Measurements from ENCODE around the gene ZNF616.

The ZNF616 gene

GRCh38 chr19:52120286-52120685, 19.5 kb downstream of the ZNF616 start:
- Histone ChIP-seq H3K4me3 (ENCODE audit: low read depth in 1 of 2, low read length in 1 of 2) (no peak overlapping the region), H3K4me1 (ENCODE audit: control insufficient read depth in 1 of 2, insufficient read depth in 1 of 2, low read depth in 1 of 2, low read length in 1 of 2) (no peaks in the 10 kb centered on the region), H3K27ac (no peak overlapping the region), H3K36me3 (peaks cover 47% of the 10 kb centered on the region), H3K27me3 (no peaks in the 10 kb centered on the region), H3K9me3 (peaks cover 69% of the 10 kb centered on the region)
- TF ChIP-seq CTCF (IDR thresholded peaks at IDR 0.05), result no peak

DNA sequence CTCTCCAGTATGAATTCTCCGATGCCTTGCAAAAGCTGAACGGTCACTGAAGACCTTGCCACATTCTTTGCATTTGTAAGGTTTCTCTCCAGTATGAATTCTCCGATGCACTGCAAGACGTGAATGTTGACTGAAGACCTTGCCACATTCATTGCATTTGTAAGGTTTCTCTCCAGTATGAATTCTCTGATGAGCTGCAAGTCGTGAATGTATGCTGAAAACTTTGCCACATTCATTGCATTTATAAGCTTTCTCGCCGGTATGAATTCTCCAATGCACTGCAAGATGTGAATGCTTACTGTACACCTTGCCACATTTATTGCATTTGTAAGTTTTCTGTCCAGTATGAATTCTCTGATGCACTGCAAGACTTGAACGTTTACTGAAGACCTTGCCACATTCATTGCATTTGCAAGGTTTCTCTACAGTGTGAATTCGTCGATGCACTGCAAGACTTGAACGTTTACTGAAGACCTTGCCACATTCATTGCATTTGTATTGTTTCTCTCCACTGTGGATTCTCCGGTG, 24.1 kb downstream of the ZNF616 start:
- Histone ChIP-seq H3K9me3 (peaks cover 84% of the 10 kb centered on the region), H3K36me3 (peaks cover 13% of the 10 kb centered on the region), H3K27ac (no peak overlapping the region), H3K4me1 (ENCODE audit: control insufficient read depth in 1 of 2, insufficient read depth in 1 of 2, low read depth in 1 of 2, low read length in 1 of 2) (no peaks in the 10 kb centered on the region), H3K27me3 (no peaks in the 10 kb centered on the region), H3K4me3 (ENCODE audit: low read depth in 1 of 2, low read length in 1 of 2) (no peak overlapping the region)
- no peak for TF ChIP-seq CTCF (IDR thresholded peaks at IDR 0.05)

- Histone ChIP-seq H3K27me3 (no peaks in the 10 kb centered on the region), H3K36me3 (peaks cover 13% of the 10 kb centered on the region), H3K9me3 (peaks cover 81% of the 10 kb centered on the region), H3K27ac (no peak overlapping the region), H3K4me3 (ENCODE audit: low read depth in 1 of 2, low read length in 1 of 2) (no peak overlapping the region), H3K4me1 (ENCODE audit: control insufficient read depth in 1 of 2, insufficient read depth in 1 of 2, low read depth in 1 of 2, low read length in 1 of 2) (no peaks in the 10 kb centered on the region)
- TF ChIP-seq CTCF (IDR thresholded peaks at IDR 0.05), result no peak
Observed at GRCh38 chr19:52114691-52115090, 25.0 kb downstream of the ZNF616 start.

GRCh38 chr19:52112624-52113023, 27.1 kb downstream of the ZNF616 start:
- no peak for TF ChIP-seq CTCF (IDR thresholded peaks at IDR 0.05)
- Histone ChIP-seq H3K27ac (no peak overlapping the region), H3K4me1 (ENCODE audit: control insufficient read depth in 1 of 2, insufficient read depth in 1 of 2, low read depth in 1 of 2, low read length in 1 of 2) (no peaks in the 10 kb centered on the region), H3K4me3 (ENCODE audit: low read depth in 1 of 2, low read length in 1 of 2) (no peak overlapping the region), H3K27me3 (no peaks in the 10 kb centered on the region), H3K36me3 (peaks cover 13% of the 10 kb centered on the region), H3K9me3 (peaks cover 61% of the 10 kb centered on the region)

GRCh38 chr19:52110780-52111179, 29.0 kb downstream of the ZNF616 start:
- Histone ChIP-seq H3K9me3 (peaks cover 54% of the 10 kb centered on the region), H3K27ac (no peak overlapping the region), H3K27me3 (no peaks in the 10 kb centered on the region), H3K4me3 (ENCODE audit: low read depth in 1 of 2, low read length in 1 of 2) (no peak overlapping the region), H3K4me1 (ENCODE audit: control insufficient read depth in 1 of 2, insufficient read depth in 1 of 2, low read depth in 1 of 2, low read length in 1 of 2) (no peaks in the 10 kb centered on the region), H3K36me3 (peaks cover 2% of the 10 kb centered on the region)
- TF ChIP-seq CTCF (IDR thresholded peaks at IDR 0.05), result no peak

DNA sequence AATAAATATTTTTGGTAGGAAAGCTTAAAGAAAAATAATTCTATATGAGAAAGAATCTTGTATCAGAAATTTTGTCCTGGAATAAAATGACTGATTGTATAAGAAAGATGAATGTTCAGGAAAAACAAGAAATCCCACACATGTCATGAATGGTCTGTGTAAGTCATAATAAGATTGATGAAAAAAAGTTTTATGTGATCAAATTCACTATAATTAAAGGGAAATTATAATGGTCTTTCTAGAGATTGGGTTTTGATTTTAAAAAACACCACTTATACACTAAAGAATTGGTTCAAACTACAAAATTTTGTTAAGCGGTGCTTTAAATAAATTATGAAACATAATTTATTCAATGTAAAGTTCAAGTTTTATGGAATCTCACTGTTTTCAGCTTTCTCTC, 37.0 kb downstream of the ZNF616 start:
- H3K27ac ChIP-seq, result no peak overlapping the region
- no peaks in the 10 kb centered on the region for H3K4me1 ChIP-seq (ENCODE audit: control insufficient read depth in 1 of 2, insufficient read depth in 1 of 2, low read depth in 1 of 2, low read length in 1 of 2)
- TF ChIP-seq CTCF (IDR thresholded peaks at IDR 0.05), result no peak
- H3K4me3 ChIP-seq (ENCODE audit: low read depth in 1 of 2, low read length in 1 of 2), result no peak overlapping the region
- H3K9me3 ChIP-seq, result peaks cover 18% of the 10 kb centered on the region
- no peaks in the 10 kb centered on the region for H3K36me3 ChIP-seq
- no peaks in the 10 kb centered on the region for H3K27me3 ChIP-seq
